GM18873 (cell line): ENCODE measurements around the gene TDRD9.
"Not testable (repeated sequence)": the region's sequence is repeated elsewhere in the genome, so short reads cannot be mapped to it uniquely, and the experiment has no call there.

Source experiments
- ATAC-seq: cut with Tn5 transposase; IDR thresholded peaks from one replicate; pipeline ENCODE4 v1.9.1; 2021; ENCODE audit warnings: mild to moderate bottlenecking, moderate library complexity, moderate number of reproducible peaks; ENCODE audit not compliant: unreplicated experiment, low FRiP score

Gene TDRD9

GRCh38 chr14:103969961-103970360, 41.7 kb downstream of the TDRD9 start:
- no peak for ATAC-seq

GRCh38 chr14:103973354-103973753, 45.1 kb downstream of the TDRD9 start:
- ATAC-seq: no peak

GRCh38 chr14:103974575-103974974, 46.3 kb downstream of the TDRD9 start:
- ATAC-seq: no peak

GRCh38 chr14:103980623-103981238, 52.5 kb downstream of the TDRD9 start:
- not testable (repeated sequence) for ATAC-seq

- ATAC-seq: no peak
Observed at GRCh38 chr14:103984196-103984595, 55.9 kb downstream of the TDRD9 start.

GRCh38 chr14:103989034-103989433, 60.8 kb downstream of the TDRD9 start:
- ATAC-seq: no peak

GRCh38 chr14:103989964-103990363, 61.7 kb downstream of the TDRD9 start:
- ATAC-seq: no peak

GRCh38 chr14:103994535-103995184, 66.4 kb downstream of the TDRD9 start:
- no peak for ATAC-seq

GRCh38 chr14:103995876-103996275, 67.6 kb downstream of the TDRD9 start:
- ATAC-seq: no peak

- ATAC-seq: no peak
Observed at GRCh38 chr14:103997391-103997790, 69.1 kb downstream of the TDRD9 start.

GRCh38 chr14:103998027-103998426, 69.8 kb downstream of the TDRD9 start:
- ATAC-seq: no peak

- no peak for ATAC-seq
Observed at GRCh38 chr14:103999795-104000440, 71.7 kb downstream of the TDRD9 start.

GRCh38 chr14:104001003-104001402, 72.7 kb downstream of the TDRD9 start:
- no peak for ATAC-seq

GRCh38 chr14:104003616-104004015, 75.4 kb downstream of the TDRD9 start:
- ATAC-seq: no peak

- ATAC-seq: no peak
Observed at GRCh38 chr14:104004849-104005248, 76.6 kb downstream of the TDRD9 start.

- no peak for ATAC-seq
Observed at GRCh38 chr14:104005489-104005888, 77.2 kb downstream of the TDRD9 start.

GRCh38 chr14:104007121-104007520, 78.9 kb downstream of the TDRD9 start:
- ATAC-seq: no peak

GRCh38 chr14:104009297-104009696, 81.0 kb downstream of the TDRD9 start:
- ATAC-seq: no peak

GRCh38 chr14:104011824-104012517, 83.7 kb downstream of the TDRD9 start:
- ATAC-seq: no peak

GRCh38 chr14:104014764-104015163, 86.5 kb downstream of the TDRD9 start:
- ATAC-seq: no peak
